ELR (cell line): ENCODE results near the gene DENND1A.

Experiments
- DNase-seq: peaks from one replicate; pipeline ENCODE4 v3.0.0-alpha.2; 2015; ENCODE audit warnings: low read depth

DENND1A gene

GRCh38 chr9:123485216-123485615 is 444.7 kb downstream of the DENND1A start:
- no peak for DNase-seq

- DNase-seq, result no peak
These were observed 445.8 kb downstream of the DENND1A start for GRCh38 chr9:123484130-123484529.

- DNase-seq, result no peak
These were observed 446.6 kb downstream of the DENND1A start for GRCh38 chr9:123483191-123483803.

- no peak for DNase-seq
These were observed 447.5 kb downstream of the DENND1A start for GRCh38 chr9:123482295-123482968.

GRCh38 chr9:123481209-123481865 is 448.6 kb downstream of the DENND1A start:
- DNase-seq, result no peak

GRCh38 chr9:123480791-123481190 is 449.1 kb downstream of the DENND1A start:
- DNase-seq, result no peak

- no peak for DNase-seq
These were observed 449.8 kb downstream of the DENND1A start for GRCh38 chr9:123480096-123480495.

GRCh38 chr9:123478967-123479602 is 450.8 kb downstream of the DENND1A start:
- no peak for DNase-seq

- DNase-seq, result no peak
These were observed 451.8 kb downstream of the DENND1A start for GRCh38 chr9:123478160-123478559.

GRCh38 chr9:123475407-123475806 is 454.5 kb downstream of the DENND1A start:
- no peak for DNase-seq

- DNase-seq, result no peak
These were observed 456.9 kb downstream of the DENND1A start for GRCh38 chr9:123472862-123473614.

- no peak for DNase-seq
These were observed 457.9 kb downstream of the DENND1A start for GRCh38 chr9:123471843-123472570.

- no peak for DNase-seq
These were observed 458.7 kb downstream of the DENND1A start for GRCh38 chr9:123470991-123471770.

GRCh38 chr9:123470121-123470782 is 459.7 kb downstream of the DENND1A start:
- DNase-seq, result no peak

GRCh38 chr9:123469282-123469681 is 460.6 kb downstream of the DENND1A start:
- no peak for DNase-seq

- no peak for DNase-seq
These were observed 461.4 kb downstream of the DENND1A start for GRCh38 chr9:123468541-123468940.

- DNase-seq, result no peak
These were observed 464.6 kb downstream of the DENND1A start for GRCh38 chr9:123465304-123465703.

GRCh38 chr9:123460091-123460490 is 469.8 kb downstream of the DENND1A start:
- DNase-seq, result no peak

GRCh38 chr9:123457583-123457982 is 472.3 kb downstream of the DENND1A start:
- no peak for DNase-seq

GRCh38 chr9:123456011-123456410 is 473.9 kb downstream of the DENND1A start:
- no peak for DNase-seq
